Measurements from ENCODE around the gene PIP5K1B.

Gene PIP5K1B

DNA sequence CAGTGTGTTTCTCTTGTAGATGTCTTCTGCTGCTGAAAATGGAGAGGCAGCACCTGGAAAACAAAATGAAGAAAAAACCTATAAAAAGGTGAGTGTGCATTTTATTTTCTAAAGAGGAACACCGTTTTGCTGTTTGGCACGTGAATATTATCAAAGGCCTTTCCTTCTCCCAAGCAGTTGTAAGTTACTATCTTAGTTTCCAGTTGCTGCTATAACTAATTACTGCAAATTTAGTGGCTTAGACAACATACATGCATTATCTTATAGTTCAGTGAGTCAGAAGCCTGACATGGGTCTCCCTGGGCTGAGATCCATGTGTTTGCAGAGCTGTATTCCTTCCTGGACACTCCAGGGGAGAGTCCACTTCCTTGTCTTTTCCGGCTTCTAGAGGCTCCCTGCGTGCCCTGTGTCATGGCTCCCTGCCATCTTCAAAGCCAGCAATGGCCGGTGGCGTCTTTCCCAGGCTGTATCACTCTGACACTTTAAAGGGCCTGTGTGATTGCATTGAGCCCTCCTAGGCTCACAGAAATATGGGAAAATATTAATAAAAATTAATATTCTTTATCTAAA, 117.6 kb downstream of the PIP5K1B start:
- no peak for FAIRE-seq

DNA sequence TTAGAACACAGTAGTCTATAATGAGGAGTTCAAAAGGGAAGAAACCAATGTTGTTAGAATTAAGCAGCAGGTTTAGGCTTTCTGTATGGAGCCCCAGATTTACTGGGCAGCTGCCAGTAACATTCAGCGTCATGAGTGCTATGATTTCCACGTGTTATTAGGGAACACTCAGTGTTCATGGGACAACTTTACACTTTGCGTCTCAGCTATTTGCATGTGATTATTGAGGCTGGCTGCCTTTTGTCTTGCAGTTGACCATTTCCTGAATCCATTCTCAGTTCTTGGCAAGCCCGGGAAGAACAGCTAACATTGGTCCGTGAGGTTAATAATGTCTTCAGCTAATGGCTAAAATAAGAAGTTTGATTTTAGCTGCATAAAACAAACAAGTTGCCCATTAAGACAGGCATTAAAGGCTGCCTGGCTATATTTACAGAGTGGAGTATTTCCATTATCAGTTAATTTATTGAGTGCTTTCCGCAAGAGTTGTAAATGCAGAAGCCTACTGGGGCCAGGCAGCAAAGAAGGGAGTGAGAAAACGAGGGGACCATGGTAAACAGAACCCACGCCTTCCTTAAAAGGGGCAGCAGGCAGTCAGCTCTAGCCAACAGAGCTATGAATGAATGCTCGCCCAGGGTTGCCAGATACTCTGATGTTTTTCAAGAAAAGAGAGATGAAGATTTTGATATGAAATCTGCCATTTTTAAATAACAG, 120.9 kb downstream of the PIP5K1B start:
- FAIRE-seq, result no peak

DNA sequence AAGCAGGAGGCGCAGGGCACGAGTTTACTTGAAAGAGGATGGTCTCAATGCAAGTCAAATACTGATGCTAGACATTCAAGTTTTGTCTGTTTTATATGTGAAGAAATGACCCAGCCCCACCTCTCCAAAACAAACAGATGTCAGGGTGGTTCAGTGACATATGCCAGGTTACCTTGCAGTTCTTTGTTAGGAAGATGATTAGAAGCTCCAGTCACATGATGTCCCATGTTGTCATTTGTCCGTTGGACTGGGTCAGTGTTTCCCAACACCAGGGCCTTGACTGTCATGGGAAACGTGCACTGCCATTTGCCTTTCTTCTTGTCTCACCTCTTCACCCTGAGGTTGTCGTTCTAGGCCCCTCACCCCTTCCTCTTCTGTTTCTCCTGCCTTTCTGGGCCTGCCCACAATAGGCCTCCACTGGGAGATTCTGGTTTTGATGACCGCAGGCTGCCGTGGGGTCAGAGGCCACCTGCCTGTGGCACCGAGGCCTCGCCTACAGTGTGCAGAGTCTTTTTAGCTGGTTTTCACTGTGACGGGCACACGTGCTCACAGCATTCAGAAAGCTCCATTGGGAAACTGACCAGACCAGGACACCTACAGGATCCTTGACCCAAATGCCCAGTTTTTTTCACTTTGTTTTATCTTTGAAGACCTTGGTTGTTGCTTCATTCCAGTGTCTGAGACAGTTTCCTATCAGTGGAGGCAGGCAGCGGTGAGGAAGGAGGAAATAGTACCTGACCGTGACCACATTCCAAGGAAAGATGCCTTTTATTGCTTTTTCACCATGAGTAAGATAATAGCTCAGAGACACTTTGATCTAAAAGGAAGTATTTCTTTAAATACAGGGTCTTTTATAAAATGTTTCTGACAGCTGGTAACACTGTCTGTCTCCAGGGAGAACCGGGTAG, 123.1 kb downstream of the PIP5K1B start:
- no peak for FAIRE-seq

DNA sequence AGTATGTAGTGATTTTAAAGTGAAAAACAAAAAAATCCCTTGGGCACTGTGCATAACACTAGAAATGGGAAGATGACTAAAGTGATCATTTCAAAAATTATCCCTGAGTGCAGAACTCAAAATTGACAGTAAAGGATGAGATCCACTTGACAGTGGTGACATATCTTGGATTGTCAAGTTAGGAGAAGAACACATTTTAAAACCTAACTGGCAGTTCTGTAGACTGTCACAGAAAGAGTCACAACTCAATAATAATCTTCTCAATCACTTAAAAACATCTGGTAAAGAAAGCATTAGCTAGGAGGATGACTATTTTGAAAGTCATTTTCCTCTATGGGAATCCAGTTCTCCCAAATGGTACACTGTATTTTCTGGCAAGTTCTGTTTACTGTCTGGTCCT, 127.1 kb downstream of the PIP5K1B start:
- FAIRE-seq, result no peak

DNA sequence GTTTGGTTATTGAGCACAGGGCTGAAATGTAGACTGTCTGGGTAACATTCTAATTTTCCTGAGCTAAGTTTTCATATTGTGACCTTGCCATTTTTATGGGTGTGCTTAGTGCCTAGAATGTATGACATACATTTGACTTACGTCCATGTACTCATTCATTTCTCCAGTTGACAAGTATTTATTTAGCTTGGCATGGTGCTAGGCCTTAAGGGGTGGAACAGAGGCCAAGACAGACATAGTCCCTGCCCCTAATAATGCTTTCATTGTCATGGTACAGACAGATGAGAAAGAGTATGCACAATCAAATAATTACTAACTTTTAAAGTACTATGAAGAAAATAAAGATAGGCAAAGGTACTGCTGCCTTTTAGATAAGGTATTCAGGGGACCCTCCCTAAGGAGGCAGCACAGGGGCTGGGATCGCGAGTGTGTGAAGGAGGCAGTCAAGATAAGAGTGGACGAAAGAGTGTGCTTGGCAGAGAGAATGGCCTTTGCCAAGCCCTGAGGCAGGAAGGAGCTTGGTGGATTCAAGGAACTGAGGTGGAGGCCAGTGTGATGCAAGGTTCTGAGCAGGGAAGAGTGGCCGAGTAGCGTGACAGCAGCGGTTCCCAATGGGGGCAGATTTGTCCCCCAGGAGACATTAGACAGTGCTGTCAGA, 128.0 kb downstream of the PIP5K1B start:
- no peak for FAIRE-seq

DNA sequence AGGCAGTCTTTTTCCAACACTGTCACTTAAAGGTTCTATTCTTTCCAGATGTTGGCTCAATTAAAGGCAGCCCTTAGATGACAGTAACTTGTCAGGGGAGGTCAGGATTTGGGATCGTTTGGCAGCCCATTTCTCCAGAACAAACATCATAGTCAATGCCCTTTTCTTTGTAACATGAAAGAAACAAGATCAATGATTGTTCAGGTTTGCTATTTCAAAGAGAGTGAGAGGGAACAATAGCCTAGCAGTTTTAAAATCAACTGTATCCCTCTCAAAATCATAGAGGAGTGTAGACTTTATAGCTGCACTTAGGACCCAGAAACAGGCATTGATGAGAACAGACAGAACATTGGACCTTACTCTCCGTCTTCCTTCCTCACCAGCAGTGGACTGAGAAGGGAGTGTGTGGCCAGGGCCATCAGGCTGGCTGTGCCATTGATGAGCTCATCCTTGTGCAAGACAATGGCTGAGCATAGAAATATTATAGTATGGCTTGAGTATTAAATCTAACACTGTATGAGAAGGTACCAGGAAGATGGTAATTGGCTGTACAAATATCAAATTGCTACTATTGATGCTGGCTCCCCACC, 130.0 kb downstream of the PIP5K1B start:
- FAIRE-seq, result no peak

DNA sequence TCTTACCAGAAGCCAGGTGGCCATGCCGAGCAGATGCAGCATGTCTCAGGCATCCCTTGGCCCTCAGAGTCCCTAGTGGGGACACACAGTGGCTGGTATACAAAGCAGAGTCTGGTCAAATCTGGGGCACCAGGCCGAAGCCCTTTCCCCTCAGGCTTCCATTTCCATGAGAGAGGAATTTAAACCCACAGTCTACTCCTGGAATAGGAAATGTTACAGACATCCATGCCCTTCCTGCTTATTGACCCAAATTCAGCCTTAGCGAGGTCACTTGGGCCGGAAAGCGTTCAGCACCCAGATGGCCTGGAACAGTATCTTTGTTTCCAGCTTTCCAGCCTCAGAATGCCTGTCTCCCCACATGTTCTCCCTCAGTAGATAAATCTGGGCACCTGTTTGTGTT, 131.7 kb downstream of the PIP5K1B start:
- no peak for FAIRE-seq

DNA sequence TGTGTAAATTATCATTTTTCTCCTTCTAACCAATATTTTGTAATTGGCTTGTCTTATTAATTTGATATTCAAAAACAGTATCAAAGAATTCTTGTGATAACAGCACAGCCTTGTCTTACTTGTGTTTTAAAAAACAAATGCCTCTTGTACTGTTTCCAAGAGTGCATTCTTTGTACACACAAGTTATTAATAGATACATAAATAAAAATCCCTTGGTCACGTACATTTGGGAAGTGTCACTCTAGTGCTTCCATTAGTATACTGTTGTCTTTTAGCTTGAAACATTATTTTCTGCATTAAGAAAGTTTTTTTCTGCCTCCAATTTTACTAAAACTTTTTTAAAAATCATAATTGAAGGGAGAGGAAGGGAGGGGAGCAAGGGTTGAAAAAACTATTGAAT, 133.2 kb downstream of the PIP5K1B start:
- no peak for FAIRE-seq

DNA sequence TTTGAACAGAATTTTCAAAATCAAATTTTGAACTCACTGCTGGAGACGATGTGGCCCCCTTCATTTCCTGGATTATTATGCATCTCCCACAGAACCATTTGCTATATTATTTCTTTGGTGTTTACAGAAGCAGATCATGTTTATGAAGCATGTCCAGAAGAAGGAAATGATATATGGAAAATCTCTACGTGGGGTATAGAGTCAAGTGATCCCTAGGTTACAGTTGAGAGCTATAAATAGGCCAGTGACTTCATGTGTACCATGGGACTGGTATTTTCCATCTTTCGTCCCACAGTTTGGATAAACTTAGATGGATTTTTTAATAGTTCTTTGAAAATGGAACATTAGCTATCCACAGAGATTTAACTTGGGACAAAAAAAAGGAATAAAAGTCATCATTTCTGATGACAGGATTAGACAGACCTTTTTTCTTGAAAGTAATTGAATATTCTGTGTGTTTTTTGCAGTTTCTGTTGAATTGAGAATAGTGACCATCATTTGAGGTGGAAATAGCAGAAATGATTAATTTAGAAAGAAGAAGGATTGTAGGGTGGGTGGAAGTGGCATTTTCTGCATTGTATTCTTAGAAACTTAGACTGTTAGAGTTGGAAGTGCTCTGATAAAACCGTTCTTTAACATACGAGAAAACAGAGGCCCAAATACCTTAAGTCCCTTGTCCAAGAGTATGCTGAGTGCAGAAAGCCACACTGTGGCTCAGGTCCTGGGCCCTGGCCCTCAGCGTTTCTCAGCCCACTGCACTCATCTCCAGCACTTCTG, 136.4 kb downstream of the PIP5K1B start:
- no peak for FAIRE-seq

DNA sequence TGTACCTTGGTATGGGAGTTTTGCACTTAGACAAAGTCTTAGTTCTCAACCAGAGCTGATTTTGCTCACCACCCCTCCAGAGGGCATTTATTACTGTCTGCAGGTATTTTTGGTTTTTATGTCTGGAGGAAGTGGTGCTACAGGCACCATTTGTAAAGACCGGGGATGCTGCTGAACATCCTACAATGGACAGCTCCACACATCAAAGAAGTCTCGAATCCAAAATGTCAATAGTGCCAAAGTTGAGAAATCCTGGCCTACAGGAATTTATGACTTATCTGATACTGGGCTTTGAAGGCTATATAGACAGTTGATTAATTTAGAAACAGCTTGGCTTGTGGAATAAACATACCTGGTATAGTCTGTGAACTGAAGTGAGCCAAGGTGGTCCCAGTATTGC, 137.5 kb downstream of the PIP5K1B start:
- no peak for FAIRE-seq

DNA sequence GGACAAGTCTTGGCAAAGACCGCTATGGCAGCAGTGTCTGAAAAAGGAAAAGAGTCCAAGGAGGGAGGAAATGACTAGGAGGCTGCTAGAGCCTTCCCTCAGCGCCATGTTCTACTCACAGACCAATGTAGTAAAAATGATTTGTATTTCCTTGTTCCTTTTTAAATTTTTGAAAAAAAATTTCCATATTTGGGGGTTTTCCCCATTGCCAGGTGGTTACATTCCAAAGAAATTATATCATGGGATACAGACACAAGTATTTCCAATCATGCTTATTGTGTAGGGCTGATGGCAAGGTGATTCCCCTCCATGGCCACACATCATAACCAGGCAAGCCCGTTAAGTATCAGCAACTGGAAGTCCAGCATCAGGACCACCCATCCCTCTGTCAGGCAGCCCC, 138.2 kb downstream of the PIP5K1B start:
- FAIRE-seq, result no peak

DNA sequence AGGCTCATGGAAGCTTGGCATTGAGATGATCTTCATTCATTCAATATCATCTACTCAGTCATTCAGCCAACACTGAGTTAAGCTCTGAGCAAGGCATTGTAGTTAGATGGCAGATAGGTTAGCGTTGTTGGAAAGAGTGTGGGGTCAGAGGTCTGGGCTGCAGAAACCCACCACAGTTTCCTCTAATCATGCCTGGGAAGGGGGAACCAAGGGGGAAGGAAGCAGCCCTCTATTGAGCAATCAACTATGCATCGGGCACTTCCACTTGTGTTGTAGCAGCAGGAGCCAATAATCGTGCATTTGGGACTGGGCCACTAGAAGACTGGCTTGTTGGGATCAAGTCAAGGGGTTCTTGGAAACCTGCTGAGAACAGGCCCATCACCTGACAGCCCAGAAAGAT, 139.1 kb downstream of the PIP5K1B start:
- FAIRE-seq, result no peak

DNA sequence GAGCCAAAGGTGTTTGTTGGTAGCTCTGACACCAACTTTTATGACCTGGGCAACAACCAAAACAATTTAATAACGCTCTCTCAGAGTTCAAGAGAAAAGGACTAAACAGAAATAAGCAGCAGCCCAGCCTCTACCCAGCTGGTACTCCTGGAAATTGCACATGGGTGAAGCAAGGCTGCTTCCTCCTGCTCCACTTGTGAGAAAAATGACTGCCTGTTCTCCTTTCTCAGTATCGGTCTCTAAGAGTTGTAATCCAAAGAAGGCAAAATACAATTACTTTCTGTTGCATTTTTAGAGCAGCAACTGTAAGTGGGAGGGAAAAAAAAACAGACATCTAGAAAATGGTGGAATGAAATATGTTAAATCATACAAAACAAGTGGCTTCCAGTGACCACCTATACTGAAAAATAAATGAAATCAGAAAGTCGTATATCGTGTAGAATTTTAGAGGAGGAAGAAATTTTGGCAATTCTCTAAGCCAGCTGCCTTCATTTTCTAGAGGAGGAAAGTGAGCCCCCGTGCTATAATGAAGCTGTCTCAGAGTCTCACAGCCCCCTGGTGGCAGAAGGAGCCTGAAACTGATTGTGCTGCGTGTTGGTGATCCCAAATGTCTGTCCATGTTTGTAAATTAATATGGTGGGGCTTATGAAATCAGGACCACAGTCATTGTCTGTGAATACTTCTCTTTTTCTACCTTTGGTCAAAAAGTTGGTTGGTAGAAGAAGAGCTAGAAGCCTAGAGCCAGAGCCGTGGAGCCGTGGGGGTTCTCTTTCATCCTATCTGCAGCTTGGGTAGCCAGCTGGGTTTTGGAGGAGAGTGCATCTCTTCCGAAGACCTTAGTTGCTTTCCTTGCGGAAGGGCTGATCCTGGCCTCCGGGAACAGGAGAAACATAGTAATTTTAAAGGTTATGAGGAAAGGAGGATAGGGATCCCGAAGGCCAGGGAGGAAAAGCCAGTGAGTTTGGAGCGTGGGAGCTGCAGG, 139.9 kb downstream of the PIP5K1B start:
- no peak for FAIRE-seq

DNA sequence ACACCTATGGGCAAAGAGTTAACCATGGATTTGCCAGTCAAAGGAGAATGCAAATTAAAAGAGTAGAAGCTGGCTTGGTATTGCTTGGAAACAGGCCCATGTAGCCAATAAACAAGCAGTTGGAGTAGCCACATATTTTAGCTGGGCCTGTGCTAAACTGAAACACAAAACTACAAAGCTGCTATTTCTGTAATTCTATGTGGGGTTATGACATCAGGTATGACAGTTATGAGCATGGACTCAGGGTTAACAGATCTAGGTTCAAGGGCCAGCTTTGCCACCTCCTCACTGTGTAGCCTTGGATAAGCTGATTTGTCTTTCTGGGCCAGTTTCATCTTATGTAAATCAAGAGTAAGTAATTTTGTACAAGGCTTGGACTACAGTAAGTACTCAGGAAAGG, 142.7 kb downstream of the PIP5K1B start:
- FAIRE-seq, result no peak

DNA sequence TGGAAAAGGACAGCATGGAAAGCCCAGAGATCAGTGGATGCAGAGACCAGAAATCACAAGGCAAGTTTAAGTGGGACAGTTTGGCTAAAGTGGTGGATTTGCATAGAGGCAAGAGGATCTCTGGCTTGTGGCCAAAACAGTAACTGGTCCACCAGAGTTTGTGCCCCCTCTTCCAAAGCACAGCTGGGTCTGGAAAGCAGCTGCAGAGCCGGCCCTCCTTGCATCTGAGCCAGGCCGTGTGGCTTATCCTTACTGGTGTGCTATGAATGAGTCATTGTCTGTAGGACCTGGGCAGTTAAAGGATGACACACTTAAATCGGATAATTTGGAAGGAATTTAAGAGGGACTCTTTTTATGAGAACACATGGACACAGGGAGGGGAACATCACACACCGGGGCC, 146.6 kb downstream of the PIP5K1B start:
- no peak for FAIRE-seq

DNA sequence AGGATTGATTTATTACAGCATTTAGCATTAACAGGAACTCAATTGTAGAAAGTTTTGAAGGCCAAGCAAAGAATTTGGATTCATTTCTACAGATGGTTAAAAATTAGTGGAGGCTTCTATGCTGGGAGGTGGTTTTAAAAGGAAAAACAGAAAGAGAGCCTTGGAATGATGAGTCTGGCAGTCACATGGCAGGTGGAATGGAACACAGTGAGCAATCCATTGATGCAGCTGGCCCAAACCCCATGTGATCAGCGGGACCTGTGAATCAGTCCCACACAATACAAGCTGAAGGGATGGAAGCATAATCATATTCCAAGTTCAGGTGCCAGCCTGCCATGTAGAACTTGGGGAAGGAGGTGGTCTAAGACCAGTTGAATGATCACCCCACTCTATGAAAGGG, 147.9 kb downstream of the PIP5K1B start:
- no peak for FAIRE-seq

DNA sequence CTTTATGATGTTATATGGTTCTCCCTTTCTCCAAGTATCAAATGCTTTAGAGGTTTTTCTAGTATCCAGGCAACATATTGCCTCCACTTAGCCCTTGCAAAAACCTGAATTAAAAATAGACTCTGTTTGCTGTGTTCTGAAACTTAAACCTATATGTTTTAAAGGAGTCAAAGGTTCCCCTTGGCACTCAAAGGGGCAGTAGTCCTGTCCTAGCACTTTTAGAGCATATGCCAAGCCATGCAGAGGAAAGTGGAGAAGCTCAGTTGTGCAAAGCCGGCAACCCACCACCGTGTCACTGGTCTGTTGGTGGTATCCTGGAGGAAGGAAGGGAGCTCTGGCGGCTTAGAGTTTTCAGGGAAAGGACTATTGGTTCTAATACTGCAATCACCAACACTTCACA, 154.3 kb downstream of the PIP5K1B start:
- FAIRE-seq, result no peak

DNA sequence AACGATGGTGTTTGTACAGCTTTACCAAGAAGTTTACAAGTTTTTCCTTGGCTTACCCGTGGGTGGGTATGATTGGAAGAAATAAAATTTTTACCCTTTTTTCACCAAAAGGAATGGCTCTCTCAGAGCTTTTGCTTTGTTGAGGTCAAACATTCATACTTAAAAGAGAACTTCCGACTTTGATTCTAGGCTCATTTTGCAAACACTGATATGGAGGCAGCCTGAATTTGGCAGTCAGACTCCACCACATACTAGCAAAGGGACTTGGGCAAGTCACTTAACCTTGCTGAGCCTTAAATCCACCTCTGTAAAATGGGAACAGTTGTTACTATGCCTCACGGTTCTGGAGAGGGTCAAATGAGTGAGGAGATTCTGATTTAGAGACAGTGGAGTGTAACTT, 155.4 kb downstream of the PIP5K1B start:
- no peak for FAIRE-seq

DNA sequence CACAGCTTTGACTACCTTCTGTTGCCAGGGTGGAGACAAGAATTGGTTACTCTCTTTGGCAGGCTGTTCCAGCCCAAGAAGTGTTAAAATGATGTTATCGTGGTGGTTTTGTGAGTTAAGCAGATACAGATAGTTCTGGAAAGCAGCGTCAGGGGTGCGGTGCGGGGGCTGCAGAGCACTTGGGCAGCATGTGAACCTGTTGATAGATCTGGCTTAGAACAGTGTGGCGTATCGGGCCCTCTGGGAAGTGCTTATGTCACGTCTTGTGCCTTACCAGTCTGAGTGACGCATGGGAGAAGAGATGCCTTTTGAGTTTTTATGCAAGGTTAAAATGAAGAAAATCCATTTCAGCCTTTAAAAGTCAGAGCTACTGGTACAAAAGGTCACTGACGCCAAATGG, 156.4 kb downstream of the PIP5K1B start:
- no peak for FAIRE-seq

DNA sequence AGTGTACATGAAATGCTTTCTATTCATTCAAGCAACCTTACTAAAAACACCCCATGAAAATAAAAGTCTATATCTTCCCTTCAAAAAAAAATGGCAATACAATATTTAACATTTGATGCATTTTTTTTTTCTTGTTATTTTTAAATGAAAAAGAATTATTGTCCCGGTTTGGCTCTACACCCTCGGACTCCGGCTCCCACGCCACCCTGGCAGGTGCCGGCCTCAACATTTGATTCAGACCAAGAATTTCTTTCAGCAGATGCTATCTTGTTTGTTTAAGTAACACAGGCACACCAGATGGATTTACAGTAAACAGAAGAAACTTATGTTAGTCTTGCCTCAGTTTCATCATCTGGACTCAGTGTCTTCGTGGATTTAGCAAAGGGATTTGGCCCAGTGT, 162.0 kb downstream of the PIP5K1B start:
- no peak for FAIRE-seq

DNA sequence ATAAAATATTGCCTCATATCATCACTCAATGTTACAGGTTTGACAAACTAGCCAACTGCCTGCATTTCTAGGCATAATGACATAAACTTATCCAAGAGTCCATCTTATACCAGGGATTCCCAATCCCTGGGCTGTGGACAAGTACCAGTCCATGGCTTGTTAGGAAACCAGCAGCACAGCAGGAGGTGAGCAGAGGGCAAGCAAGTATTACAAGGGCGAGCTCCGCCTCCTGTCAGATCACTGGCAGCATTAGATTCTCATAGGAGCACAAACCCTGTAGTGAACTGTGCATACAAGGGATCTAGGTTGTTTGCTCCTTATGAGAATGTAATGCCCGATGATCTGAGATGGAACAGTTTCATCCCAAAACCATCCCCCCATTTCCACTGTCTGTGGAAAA, 164.0 kb downstream of the PIP5K1B start:
- no peak for FAIRE-seq
